DMS79 treated with DMSO at 0.1 percent for 48 hours (cell line): ENCODE data around the gene GNAL.

Experiments
- DNase-seq: peaks from one replicate; lab custom pipeline; 2025; lab: John Stamatoyannopoulos, UW

The GNAL gene

GRCh38 chr18:11724781-11725180 lies 35.7 kb downstream of the GNAL start:
- no peak for DNase-seq

DNA sequence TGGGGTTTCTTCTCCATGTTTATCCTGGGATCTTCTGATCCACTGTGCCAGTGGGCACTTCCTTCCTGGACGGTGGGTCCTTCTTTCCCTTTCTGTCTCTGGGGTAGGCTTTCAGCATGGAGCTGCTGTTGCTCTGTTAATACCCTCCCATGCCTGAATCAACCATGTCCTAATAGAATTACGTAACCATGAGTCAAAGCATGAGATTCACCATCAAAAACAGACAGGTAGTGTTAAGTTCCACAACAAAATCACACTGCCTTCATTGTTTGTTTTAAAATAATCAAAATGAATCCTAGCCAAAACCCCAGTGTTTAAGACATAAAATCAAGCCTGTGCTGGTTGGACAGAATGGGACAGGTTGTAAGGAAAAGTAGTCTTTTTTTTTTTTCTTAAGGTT lies 37.5 kb downstream of the GNAL start:
- DNase-seq = no peak

- no peak for DNase-seq
These were observed 39.2 kb downstream of the GNAL start for GRCh38 chr18:11728249-11728648.

DNA sequence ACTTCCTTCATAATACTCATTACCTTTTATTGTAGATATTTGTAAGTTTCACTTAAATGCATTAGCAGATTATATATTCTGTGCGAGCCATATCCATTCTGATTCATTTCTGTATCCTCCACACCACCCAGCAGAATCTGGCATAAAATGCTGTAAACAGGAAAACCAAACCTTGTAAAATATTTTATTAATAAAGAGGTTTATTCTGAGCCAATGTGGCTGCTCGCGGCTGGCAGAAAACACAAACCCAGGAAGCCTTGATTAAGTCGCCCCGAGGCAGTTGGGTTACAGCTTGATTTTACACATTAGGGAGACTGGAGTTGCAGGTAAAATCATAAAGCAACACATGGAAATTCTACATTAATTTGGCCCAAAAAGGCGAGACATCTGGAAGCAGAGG lies 40.5 kb downstream of the GNAL start:
- DNase-seq = no peak

- peak; percentile 25 for DNase-seq
These were observed 44.0 kb downstream of the GNAL start for GRCh38 chr18:11733031-11733430.

DNA sequence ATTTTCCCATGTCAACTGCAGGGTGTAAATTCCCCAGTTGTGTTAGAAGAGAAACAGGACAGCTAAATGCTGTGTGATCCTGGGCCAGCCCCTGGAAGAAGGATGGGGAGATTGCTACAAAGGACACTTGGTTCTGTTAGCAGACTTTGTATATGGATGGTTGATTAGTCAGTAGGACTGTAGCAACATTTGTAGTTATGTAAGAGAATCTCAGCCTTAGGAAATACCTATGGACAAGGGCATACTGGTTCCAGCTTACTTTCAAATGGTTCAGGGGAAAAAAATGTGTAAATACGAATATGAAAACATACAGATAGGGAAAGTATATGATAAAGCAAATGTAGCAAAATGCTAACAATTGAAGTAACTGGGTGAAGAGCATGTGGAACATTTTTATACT lies 47.6 kb downstream of the GNAL start:
- no peak for DNase-seq

DNA sequence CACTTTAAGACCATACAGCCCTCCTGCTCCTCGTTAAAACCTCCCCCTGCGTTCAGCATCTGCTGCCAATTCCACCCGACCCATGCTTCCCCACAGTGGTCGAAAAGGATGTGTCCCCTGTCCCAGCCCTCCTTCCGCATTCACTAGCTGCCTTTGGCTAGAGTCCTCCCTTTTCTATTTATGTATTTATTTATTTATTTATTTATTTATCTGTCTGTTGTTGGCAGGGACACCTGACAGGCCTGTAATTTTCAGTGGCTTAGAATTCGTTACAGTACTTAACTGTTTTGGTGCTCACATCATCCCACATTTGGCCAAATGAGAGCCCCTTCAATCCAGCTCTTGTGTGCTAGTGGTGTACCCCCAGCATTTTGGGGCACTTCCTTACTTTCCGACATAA lies 50.8 kb downstream of the GNAL start:
- no peak for DNase-seq

DNA sequence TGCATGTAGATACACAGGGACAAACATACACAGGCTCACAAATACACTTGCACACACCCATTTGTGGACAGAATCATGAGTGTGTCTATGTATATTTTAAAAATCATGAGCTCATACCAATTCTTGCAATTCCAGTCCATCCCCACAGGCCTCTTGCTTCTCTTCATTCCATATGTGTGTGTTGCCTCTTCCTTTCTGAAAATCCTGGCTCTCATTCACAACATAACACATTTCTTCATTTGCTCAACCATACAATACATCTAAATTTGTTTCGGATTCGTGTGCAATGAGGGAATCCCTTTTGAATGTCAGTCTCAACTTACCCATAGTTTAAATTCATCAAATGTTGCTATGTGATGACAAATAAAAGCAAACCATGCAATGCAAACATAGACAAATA lies 51.4 kb downstream of the GNAL start:
- no peak for DNase-seq

- DNase-seq = no peak
These were observed 52.6 kb downstream of the GNAL start for GRCh38 chr18:11741505-11742145.

DNA sequence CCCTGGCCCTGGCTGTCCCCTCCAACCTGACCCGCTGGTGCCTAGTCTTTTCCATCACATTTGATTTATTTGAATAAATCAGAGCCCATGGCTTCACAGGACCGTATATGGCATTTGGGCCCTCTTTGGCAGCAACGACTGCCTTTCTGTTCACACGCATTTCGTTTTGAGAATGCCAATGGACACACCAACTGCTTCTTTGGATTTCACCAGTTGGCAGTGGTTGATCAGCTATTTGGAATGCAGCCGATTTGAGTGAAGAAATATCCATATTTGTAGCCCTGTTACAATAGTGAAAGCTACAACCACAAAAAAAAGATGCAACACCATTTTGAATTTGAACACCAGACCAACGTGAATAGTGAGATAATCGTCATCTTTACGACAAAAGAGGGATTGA lies 56.5 kb downstream of the GNAL start:
- DNase-seq = no peak

- DNase-seq = no peak
These were observed 58.2 kb downstream of the GNAL start for GRCh38 chr18:11747286-11747685.

DNA sequence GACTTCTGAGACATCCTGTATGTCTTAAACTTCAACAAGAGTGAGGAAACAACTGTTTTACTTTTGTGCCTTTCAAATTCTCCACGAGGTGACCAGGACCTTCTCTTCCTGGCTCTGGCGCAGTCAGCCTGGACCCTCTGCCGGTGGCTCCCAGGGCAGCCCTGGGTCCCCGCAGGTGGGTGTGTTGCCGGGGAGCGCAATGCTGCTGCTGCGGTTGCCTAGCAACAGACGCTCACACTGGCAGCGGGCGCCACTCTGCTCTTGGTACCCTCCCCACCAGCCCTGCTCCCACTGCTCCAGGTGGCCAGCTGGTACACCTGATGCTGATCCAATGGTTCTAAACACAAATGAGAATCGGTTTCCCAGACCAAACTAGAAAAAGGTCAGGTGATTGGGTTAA lies 58.7 kb downstream of the GNAL start:
- DNase-seq = peak; percentile 13

DNA sequence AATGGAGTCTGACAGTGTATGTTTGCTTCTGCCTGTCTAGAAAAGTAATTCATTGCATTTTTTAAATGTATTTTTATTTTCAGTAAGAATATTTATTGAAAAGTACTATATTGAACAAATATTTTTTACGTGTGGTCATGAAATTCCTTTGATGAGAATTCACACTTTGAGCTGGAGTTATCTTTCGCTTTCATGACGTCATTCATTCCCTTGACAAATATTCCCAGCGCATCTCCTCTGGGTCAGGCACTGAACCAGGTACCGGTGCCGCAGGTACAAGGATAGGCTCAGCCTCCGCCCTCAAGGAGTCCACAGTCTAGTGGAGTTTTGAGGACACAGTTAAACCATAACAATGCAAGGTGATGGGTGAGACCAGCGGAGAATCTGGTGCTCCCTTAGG lies 60.2 kb downstream of the GNAL start:
- DNase-seq = no peak

- no peak for DNase-seq
These were observed 61.1 kb downstream of the GNAL start for GRCh38 chr18:11750171-11750570.

DNA sequence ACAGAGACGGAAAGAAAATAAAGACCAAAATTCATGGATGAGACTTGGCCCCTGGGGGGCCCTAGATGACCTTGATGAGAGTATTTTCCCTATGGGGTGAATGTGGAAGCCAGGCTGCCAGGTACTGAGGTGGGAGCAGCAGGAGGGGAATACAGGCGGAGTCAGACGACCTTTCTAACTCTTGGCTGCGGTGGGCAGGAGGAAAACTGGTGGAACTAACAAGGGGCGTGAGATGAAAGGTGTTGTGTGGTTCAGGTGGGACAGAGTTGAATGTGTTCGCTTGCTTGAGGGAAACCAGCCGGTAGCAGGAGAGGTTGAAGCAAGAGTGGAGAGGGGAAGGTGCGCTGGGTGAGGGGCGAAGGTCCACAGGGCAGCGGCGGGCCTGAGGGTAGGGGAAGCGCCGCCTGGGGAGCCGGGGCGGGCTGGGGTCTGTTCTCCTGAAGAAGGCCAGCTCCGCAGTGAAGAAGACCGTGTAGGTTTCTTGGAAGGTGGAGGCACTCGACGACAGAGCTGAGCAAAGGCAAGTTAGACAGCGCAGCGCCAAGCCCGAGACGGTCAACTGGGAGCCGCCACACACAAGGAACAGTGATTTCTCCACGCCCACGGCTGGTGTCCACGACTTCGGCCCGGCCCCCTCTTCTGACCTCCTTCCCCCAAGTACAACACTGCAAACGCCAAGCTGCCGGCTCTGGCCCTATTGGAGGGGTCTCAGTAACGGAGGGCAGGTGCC lies 61.7 kb downstream of the GNAL start:
- no peak for DNase-seq

DNA sequence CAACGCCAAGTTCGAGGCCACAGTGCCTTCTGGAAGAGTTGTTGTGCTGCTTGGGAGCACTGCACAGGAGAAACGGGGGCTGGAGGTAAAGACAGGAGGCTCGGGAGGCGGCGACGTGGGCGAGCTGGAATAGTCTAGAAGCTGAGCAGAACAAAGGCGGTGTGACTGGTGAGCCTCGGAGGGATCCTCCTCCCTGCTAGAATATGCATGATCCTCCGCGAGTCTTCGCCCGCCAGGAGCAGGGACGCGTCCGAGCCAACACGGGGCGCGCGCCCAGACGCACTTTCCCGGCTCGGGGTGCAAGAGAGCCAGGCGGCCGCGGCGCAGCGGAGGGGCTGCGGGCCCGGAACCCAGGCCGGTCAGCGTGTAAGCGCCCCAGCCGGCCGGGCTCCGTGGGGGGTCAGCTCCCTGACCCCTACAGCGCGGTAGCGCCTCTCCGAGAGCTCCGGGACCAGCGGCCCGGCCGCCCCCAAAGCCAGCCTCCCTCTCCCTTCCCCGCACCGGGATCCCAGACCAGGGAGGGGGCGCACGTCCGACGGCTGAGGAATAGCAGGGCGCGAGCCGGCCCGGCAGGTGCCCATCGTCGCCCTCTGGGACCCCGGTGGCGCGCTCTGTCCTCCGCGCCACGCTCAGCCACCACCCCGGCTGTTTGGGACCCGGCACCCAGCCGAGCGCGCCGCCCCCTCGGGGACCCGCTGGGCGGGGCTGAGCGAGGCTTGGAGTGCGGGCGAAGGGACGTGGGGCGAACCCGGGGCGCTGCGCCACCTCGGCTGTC lies 62.5 kb downstream of the GNAL start:
- no peak for DNase-seq

DNA sequence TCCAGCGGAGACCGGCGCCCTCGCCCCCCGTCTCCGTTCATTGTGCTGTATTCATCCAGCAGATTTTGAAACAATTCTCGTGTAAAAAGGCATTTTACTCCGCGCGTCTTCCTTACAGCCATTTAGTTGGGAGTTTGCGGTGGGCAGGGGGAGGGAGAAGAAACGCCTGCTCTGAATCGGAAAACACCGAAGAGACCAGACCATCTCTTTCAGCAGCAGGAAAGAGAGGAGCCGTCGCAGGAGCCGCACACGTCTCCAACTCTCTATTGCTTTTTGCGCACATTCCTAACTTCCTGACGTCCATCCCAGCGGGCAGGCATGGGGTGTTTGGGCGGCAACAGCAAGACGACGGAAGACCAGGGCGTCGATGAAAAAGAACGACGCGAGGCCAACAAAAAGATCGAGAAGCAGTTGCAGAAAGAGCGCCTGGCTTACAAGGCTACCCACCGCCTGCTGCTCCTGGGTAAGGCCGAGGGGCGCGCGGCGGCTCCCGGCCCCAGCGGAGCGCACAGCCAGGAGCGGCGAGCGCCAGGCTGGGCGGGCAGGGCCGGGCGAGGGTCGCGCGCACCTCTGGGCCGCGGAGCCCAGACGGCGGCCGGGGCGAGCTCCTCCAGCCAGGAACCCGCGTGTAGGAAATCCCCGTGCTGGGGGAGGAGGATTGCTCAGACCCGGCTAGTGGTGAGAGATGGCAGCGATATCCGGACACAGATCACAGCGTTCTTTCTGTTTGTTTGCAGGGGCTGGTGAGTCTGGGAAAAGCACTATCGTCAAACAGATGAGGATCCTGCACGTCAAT lies 63.2 kb downstream of the GNAL start:
- DNase-seq = peak; percentile 36

GRCh38 chr18:11754979-11755378 lies 65.9 kb downstream of the GNAL start:
- no peak for DNase-seq

- DNase-seq = no peak
These were observed 68.1 kb downstream of the GNAL start for GRCh38 chr18:11757084-11757590.

DNA sequence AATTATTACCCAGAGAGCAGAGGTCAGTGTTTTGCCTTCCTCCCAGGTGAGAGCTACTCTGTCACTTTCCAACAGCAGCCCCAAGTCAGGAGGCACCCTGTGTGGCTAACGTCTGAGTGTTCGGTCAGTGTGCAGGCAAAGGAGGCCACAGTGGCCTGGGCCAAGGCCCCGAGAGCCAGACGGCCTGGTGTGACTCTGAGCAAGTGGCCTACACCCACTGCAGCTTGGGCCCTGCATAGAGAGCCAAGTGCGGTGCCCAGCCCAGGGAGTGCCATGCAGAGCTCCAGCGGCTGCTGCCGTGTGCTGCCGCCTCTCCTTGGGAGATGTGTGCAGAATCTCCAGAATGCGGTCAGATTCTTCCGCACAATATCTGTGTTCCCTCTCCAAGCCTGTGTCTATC lies 70.4 kb downstream of the GNAL start:
- DNase-seq = no peak

DNA sequence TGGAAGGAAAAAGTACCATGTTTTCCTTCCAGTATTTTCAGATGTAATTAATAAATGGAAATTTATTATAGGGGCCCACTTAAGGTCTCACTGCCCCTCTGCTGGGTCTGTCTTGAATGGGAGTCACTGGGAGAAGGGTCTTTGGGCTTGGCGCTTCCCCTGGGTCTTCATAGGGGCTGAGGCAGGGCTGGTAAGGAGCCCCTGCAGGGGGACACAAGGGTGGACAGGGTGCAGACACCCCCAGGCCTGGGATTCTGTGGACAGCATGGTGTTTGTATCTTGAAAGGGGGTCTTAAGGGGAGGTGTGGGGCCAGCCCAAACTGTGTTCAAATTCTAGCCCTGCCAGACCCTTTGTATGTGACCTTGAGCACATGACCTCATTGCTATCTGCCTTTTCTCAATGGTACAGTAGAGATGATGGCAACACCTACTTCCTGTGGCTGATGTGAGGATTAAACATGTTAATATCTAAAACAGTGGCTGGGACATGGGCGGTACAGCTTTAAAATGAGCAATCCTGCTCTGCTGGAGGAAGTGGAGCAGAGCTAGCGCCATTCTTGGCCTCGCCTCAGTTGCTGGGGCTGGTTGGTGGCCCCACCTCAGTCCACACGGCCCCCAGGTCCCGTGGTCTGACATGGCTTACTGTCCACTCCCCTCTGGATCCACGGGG lies 71.6 kb downstream of the GNAL start:
- no peak for DNase-seq

GRCh38 chr18:11761553-11761952 lies 72.5 kb downstream of the GNAL start:
- DNase-seq = no peak
